GM21390 (cell line): Measurements from ENCODE around the gene ZRANB1.
"Not testable (repeated sequence)": the region's sequence is repeated elsewhere in the genome, so short reads cannot be mapped to it uniquely, and the experiment has no call there.

Source experiments
- ATAC-seq: cut with Tn5 transposase; IDR thresholded peaks from one replicate; pipeline ENCODE4 v1.9.1; 2021; ENCODE audit not compliant: unreplicated experiment

Gene ZRANB1

GRCh38 chr10:124941823-124942222, at the start of gene ZRANB1:
ZRANB1 (plus strand) TSS chr10:124942123; CDS start chr10:124942494, 371 bp downstream.
- ATAC-seq, result no peak

- ATAC-seq, result no peak
Observed at GRCh38 chr10:124892905-124893304, 49.0 kb upstream of the ZRANB1 start.

GRCh38 chr10:124894569-124895215, 47.2 kb upstream of the ZRANB1 start:
- no peak for ATAC-seq

GRCh38 chr10:124896751-124897150, 45.2 kb upstream of the ZRANB1 start:
- no peak for ATAC-seq

- no peak for ATAC-seq
Observed at GRCh38 chr10:124898471-124898870, 43.5 kb upstream of the ZRANB1 start.

GRCh38 chr10:124899151-124899550, 42.8 kb upstream of the ZRANB1 start:
- no peak for ATAC-seq

- ATAC-seq, result no peak
Observed at GRCh38 chr10:124902462-124902861, 39.5 kb upstream of the ZRANB1 start.

- no peak for ATAC-seq
Observed at GRCh38 chr10:124903111-124903510, 38.8 kb upstream of the ZRANB1 start.

GRCh38 chr10:124904796-124905195, 37.1 kb upstream of the ZRANB1 start:
- no peak for ATAC-seq

GRCh38 chr10:124906551-124907001, 35.3 kb upstream of the ZRANB1 start:
- no peak for ATAC-seq

GRCh38 chr10:124909563-124909962, 32.4 kb upstream of the ZRANB1 start:
- ATAC-seq, result no peak

GRCh38 chr10:124911124-124912067, 30.5 kb upstream of the ZRANB1 start:
- no peak for ATAC-seq

GRCh38 chr10:124912101-124912886, 29.6 kb upstream of the ZRANB1 start:
- ATAC-seq, result no peak

GRCh38 chr10:124913167-124913566, 28.8 kb upstream of the ZRANB1 start:
- no peak for ATAC-seq

GRCh38 chr10:124914398-124914797, 27.5 kb upstream of the ZRANB1 start:
- not testable (repeated sequence) for ATAC-seq

- ATAC-seq, result no peak
Observed at GRCh38 chr10:124916098-124916584, 25.8 kb upstream of the ZRANB1 start.

GRCh38 chr10:124916585-124917427, 25.1 kb upstream of the ZRANB1 start:
- peak; percentile 96 for ATAC-seq

GRCh38 chr10:124917428-124918190, 24.3 kb upstream of the ZRANB1 start:
- ATAC-seq, result no peak

- ATAC-seq, result no peak
Observed at GRCh38 chr10:124918191-124918830, 23.6 kb upstream of the ZRANB1 start.
